PC-9 (cell line): Measurements from ENCODE around the gene PTPN9.

ENCODE experiments used
- EZH2 ChIP-seq: fragments of 200-600 bp; sonication (generic); IDR thresholded peaks from 2 replicates; pipeline ENCODE4 v1.8.0; 2017; ENCODE audit warnings: antibody characterized with exemption, low read depth
- TF ChIP-seq, protein P1 (sequence below): fragments of 200-600 bp; sonication (generic); conservative IDR thresholded peaks from 2 replicates; pipeline ENCODE4 v1.6.1; 2017; ENCODE audit warnings: mixed run types, antibody characterized with exemption, mild to moderate bottlenecking, moderate library complexity

DNA sequence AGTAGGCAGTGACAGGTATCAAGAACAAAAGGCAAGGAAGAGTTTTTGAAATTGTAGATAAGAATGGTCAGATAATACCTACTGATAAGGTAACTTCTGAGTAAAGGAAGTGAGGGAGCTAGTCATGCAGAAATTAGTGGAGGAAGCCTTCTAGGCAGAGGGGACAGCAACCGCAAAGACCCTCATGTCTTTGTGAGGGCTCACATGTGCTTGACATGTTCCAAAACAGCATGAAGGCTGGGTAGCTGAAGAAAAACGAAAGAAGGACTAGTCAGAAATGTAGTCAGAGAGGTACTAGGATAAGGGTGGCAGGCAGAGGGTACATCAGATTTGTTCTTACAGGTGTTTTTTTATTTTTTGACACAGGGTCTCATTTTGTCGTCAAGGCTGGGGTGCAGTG is 133.0 kb downstream of the PTPN9 start:
- TF ChIP-seq, protein P1, sequence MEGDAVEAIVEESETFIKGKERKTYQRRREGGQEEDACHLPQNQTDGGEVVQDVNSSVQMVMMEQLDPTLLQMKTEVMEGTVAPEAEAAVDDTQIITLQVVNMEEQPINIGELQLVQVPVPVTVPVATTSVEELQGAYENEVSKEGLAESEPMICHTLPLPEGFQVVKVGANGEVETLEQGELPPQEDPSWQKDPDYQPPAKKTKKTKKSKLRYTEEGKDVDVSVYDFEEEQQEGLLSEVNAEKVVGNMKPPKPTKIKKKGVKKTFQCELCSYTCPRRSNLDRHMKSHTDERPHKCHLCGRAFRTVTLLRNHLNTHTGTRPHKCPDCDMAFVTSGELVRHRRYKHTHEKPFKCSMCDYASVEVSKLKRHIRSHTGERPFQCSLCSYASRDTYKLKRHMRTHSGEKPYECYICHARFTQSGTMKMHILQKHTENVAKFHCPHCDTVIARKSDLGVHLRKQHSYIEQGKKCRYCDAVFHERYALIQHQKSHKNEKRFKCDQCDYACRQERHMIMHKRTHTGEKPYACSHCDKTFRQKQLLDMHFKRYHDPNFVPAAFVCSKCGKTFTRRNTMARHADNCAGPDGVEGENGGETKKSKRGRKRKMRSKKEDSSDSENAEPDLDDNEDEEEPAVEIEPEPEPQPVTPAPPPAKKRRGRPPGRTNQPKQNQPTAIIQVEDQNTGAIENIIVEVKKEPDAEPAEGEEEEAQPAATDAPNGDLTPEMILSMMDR, result no peak
- no peak for TF ChIP-seq EZH2
